Superior temporal gyrus (tissue), 1 donor: Measurements from ENCODE around the gene DPYSL5.

Experiments used
- DNase-seq: peaks from one replicate; pipeline ENCODE4 v3.0.0-alpha.2; 2016; ENCODE audit errors: extremely low spot score

Gene DPYSL5

GRCh38 chr2:26968001-26968400, 120.1 kb downstream of the DPYSL5 start:
- no peak for DNase-seq

DNA sequence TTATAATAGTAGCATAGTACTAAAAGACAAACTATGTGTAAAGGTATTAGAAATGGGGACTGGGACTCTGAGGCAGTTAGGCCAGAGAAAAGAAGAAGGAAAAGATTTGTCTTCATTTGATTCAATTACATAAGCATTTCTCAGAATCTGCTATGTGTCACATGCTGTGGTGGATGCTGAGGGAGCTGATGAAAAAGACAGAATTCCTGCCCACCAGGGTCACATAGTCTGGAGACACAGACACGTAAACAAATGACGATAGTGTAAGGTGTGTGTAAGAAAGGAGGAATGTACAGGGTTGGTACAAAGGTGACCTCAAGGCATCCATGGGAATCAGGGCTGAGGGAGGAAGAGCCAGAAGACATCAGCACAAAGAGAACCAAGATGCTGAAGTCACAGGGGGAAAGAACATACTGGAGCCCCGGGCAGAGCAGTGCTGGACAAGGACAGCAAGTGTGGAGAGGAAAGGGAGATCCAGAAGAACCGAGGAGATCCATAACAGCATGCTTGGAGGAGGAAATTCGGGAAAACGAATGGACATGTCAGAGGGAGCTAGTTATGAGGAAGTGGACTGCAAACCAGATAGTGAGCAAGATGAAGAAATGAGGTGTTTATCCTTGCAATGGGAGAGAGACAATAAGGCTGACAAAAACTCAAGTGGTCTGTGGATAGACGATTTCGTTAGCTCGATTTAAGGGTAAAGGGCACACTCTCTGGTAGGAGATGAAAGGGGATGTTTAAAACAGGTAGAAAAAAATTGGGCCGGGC, 121.3 kb downstream of the DPYSL5 start:
- no peak for DNase-seq

- peak; percentile 87 for DNase-seq
Measured at GRCh38 chr2:26970244-26970927, 122.5 kb downstream of the DPYSL5 start, which contains the start of gene MAPRE3. MAPRE3 (plus strand) TSS chr2:26970637; CDS start chr2:27022219, 51,582 bp downstream.

GRCh38 chr2:26970928-26971627, 123.1 kb downstream of the DPYSL5 start:
- no peak for DNase-seq

GRCh38 chr2:26971911-26972786, 124.2 kb downstream of the DPYSL5 start:
- no peak for DNase-seq

GRCh38 chr2:26974352-26974751, 126.4 kb downstream of the DPYSL5 start:
- DNase-seq: no peak

DNA sequence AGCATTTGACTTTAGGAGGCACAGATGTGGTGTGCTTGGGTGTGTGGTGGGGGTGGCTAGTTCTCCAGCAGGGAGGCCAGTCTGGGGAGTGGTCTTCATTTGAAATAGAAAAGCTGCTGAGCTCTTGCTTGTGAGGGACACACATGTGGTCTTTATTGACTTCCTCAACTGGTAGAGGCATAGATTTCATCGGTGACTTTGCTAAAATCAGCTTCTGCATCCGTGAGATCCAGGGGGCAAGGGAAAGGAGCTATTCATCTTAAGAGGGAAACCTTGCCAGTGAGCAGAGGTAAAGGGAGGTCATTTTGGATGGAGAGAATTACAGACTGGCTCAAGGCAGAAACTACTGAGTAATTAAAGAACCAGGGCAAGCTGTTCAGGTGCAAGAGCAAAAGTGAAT, 127.2 kb downstream of the DPYSL5 start:
- no peak for DNase-seq

DNA sequence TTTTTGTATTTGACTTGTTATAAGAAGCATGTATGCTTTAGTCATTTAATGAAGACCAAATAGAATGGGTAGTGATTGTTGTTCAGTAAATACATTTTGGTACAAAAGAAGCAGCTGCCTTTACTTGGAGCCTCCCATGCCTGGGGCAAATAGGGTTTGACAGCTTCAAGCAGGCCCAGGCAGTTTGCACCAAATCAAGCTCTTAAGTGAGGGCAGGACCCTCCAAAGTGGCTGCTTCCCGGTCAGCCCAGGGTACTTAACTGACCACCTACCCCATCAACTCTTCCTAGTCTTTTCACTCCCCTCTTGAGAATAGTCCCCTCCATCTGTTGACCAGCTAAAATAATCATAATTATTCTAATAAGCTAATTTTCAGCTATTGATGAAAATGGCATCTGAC, 127.7 kb downstream of the DPYSL5 start:
- no peak for DNase-seq

DNA sequence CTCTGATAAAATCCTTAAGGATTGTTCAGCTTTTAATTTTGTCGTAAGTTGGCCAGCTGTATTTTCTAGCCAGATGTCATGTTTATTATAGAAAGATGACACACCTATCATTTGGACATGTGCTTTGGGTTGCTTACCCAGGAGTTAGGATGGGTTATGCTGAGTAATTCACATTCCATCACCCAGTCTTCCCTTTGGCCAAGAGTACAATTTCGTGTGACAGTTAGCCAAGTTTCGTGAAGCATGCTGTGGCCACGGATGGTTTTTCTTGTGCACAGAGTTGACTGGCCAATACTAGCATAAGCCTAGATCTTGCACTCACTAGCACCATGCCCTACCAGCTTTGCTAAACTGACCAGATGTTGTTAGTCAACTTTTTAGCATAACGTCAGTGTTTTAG, 128.3 kb downstream of the DPYSL5 start:
- DNase-seq: no peak

GRCh38 chr2:26977012-26977411, 129.1 kb downstream of the DPYSL5 start:
- no peak for DNase-seq

DNA sequence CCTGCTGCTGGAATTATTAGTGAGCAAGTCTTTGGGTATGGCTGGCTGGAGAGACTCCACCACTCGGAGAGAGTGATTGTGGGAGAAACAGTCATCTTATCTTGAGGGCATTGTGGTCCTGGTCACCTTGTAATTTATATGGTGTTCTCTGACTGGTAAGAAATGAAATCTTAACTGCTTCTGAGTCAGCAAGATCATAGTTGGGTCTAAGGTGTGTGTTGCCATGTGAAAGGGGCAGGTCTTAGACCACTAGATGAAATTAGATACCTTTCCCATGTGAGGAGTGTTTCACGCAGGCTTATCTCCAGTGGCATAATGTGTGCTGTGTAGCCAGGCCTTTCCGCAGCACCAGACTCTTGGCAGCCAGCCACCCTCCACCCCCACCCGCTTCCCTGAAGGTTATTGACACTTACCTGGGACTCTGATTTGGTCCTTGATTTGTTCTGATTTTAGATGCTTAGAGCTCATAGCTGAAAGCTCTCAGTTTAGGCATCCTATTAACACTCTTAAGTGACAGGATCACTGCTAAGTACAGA, 130.2 kb downstream of the DPYSL5 start:
- DNase-seq: no peak

DNA sequence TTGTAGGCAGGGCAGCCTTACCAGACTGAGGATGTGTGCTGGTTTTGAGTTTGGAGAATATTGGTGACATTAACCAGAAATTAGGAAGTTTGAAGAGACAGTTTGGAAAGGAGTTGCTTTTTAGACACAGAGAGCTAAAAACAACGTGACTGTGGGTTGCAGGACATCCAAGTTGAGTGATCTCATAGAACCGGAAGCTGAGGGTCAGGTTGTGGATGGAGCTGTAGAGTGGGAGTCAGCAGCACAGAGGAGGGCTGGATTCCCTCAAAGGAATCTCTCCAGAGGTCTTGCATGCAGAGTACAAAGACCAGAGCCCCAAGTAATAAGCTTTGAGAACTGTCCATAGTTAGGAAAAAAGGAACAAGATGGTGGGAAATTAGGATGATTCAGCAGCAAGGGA, 131.8 kb downstream of the DPYSL5 start:
- DNase-seq: no peak

DNA sequence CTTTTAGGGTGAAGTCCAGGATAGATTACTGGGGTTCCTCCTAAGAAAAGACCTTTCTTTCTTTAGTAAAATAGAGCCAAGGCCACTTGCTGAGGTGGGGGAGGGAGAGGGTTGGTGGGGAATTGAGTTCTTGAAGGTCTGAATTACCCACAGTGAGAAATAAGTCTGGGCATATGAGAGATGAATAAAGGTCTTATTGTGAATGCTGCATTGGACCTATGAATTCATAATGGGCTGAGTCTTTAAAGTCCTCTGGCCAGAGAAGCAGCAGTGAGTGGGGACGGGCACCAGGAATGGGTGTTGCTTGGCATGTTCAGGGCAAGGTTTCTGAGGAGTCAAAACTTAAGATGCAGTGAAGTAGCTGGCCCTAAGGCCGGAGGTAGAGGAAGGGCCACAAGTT, 133.0 kb downstream of the DPYSL5 start:
- DNase-seq: no peak

DNA sequence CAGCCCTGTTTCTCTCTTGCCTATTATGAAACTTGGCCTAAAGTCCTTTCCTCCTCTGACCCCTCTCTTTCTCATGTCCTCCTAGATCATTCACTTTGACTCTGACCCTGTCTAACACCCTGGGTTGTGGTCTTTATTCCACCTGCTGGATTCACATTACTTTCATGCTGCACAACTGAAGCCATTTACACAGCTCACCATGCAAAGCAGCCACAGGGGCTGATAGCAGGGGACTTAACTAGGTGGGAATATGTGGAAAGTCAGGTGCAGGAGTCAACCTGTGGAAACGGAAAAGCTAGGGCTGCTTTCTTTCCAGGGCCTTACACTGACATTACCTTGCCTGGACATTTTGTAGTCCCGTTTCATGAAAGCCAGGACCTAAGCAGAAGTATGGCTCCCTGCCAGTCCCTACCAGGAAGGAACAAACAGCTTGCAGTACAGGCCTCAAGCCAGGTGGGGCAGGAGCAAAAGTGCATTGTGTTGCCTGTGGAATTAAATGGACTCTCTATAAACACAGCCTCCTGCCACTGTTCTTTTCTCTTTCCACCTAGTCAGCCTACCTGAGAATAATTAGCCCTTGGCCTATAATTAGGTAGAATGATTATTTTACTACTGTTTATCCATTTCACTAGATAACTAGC, 134.3 kb downstream of the DPYSL5 start:
- no peak for DNase-seq

- DNase-seq: no peak
Measured at GRCh38 chr2:26983746-26984145, 135.8 kb downstream of the DPYSL5 start.

DNA sequence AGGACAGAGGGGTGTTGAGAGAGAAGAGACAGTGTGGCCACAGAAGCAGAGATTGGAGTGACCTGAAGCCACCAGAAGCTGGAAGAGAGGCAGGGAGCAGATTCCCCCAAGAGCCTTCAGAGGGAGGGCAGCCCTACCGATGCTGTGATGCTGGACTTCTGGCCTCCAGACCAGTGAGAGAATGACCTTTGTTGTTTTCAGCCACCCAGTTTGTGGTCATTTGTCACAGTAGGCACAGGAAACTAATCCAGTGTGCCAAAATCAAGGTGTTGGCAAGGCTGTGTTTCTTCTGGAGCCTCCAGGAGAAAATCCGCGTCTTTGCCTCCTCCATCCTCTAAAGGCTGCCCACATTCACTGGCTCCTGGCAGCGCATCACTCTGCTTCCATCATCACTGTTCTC, 137.9 kb downstream of the DPYSL5 start:
- DNase-seq: no peak

DNA sequence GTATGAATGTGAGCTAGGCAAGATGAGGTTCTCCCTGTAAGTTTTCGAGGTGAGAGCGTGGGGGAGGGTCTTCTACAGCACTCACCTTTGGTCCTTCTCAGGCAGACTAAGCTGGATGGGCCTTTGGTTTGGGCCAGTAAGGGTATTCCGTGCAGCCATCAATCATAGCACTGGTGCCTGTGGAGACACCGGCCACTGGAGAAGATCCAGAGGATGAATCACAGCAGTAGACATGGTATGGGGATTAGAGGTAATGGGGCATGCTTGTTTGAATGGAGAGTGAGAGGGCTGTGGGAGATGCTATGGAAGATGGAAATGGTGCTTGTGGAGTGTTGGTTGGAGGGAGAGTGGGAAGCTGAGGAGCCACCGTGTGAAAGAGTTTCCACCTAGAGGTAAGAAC, 138.6 kb downstream of the DPYSL5 start:
- DNase-seq: no peak

- DNase-seq: no peak
Measured at GRCh38 chr2:26988058-26988860, 140.3 kb downstream of the DPYSL5 start.

GRCh38 chr2:26989156-26989555, 141.2 kb downstream of the DPYSL5 start:
- no peak for DNase-seq

DNA sequence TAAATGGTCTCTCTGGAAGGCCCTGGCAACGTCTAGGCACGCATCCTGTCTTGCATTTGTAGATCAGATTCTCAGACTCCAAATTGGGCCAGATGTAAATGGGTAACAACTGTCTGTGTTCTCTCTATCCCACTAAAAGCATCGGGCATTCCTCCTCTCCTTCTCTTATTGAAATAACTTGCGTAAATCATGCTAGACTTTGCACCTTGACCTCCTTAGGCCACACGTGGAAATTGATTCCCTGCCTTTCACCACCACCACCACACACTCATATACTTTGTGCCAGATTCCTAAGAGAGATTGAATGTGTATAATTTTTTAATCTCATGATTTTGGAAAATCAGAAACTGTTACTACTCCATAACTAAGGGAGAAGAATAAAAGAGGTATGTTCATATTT, 143.8 kb downstream of the DPYSL5 start:
- no peak for DNase-seq
